Measurements from ENCODE around the gene MLIP. TPM values are rescaled to one million over a fixed set of nuclear protein-coding genes. Genes with fewer than 3 reads are reported as not detected.

The MLIP gene
- total and polyA plus RNA-seq, 2 of the 8 experiments (the other 6 are each of a cell fraction or from before 2014, with no cell fraction given), result not detected

DNA sequence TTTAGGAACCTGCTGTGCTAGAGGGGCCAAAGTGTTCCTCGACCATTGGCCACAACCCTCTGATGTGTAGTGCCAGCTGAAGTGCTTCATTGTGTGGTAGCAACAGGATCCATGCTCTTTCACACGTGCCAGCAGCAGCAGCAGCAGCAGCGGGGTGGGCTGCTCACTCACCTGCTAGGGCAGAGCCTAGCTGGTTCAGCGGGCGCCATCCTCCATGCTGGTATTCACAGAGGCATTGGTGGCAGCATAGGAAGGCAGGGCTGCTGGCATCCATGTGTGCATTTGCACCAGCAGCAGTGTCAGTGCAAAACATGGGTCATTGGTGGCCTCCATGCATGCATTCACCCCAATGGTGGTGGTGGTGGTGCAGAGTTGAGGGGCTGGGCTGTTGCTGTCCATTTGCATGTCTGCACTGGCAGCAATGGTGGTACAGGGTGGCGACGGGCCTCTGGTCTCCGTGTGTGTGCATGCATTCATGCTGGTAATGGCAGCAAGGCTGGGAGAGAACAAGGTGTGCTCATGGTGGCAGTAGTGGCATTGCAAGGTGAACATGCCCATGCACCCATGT lies 183.8 kb downstream of the MLIP start:
- Histone ChIP-seq H4K91ac (replicated peaks; ENCODE audit: insufficient read length, low read length) (no peak overlapping the region), H4K5ac (ENCODE audit: insufficient read length, low read depth, low read length) (no peak overlapping the region)
- POLR2A ChIA-PET (ENCODE audit: partially characterized antibody), result interaction anchor here (0.8 kb wide), 1 partner anchor 255 kb away, joined by 3 read pairs; no protein-coding TSS in a partner anchor

More for the DNA sequence above, 183.8 kb downstream of the MLIP start:
- H3K4me1 ChIP-seq (replicated peaks in 1 of 4; ENCODE audit: control insufficient read depth in 3 of 4, insufficient read depth in 4 of 4, low read length in 3 of 4), result no peaks in the 10 kb centered on the region
- no peaks in the 10 kb centered on the region for H3K27me3 ChIP-seq (replicated peaks in 1 of 4; ENCODE audit: control insufficient read depth in 3 of 4, extremely low read depth in 1 of 4, insufficient read depth in 3 of 4, low read length in 3 of 4)
- WGBS, 2 experiments (ENCODE audit: extremely low coverage in 1 of 2, insufficient coverage in 1 of 2, insufficient read length in 1 of 2, insufficient replicate concordance in 2 of 2, low coverage in 1 of 2, low lambda C conversion rate in 2 of 2, missing lambda C conversion rate in 1 of 2), result 96% methylated on average over 8 of the region's 8 CpGs; no CpG with 5 or more reads in 1 of the 2 experiments
- H2AK5ac ChIP-seq (ENCODE audit: low read depth, low read length), result no peak overlapping the region
- H3K4me2 ChIP-seq (ENCODE audit: insufficient read depth in 1 of 2, low read depth in 2 of 2, low read length in 2 of 2), result no peak overlapping the region
- no peaks in the 10 kb centered on the region for H3K79me1 ChIP-seq (ENCODE audit: low read depth, low read length)
- TF ChIP-seq CEBPB (IDR thresholded peaks at IDR 0.05; ENCODE audit: low read depth, low read length) (no peak), YY1 (IDR thresholded peaks at IDR 0.05; ENCODE audit: low read depth, low read length) (no peak), CBX8 (IDR thresholded peaks at IDR 0.05; ENCODE audit: borderline replicate concordance, low read depth, low read length) (no peak), CHD2 (IDR thresholded peaks at IDR 0.05; ENCODE audit: low read length) (no peak), GABPA (IDR thresholded peaks at IDR 0.05; ENCODE audit: borderline replicate concordance, insufficient read depth, low read length) (no peak), NANOG (IDR thresholded peaks at IDR 0.05; ENCODE audit: insufficient read depth, low read depth, low read length, poor library complexity, severe bottlenecking) (no peak), GTF2F1 (IDR thresholded peaks at IDR 0.05; ENCODE audit: borderline replicate concordance, low read depth, low read length) (no peak), SAP30 (IDR thresholded peaks at IDR 0.05; ENCODE audit: insufficient read depth, insufficient replicate concordance, low read length) (no peak)
- no peaks in the 10 kb centered on the region for H3K9me3 ChIP-seq (ENCODE audit: insufficient read depth in 2 of 2, low read depth in 1 of 2, low read length in 1 of 2)
- H2BK5ac ChIP-seq (ENCODE audit: low read depth, low read length), result no peak overlapping the region
- H3K9ac ChIP-seq (replicated peaks in 1 of 4; ENCODE audit: extremely low read depth in 1 of 4, low read depth in 3 of 4, low read length in 3 of 4), result no peak overlapping the region
- no peak overlapping the region for H3K27ac ChIP-seq (ENCODE audit: low read depth, low read length)
- CTCF ChIA-PET (ENCODE audit: partially characterized antibody), result interaction anchor here (1.2 kb wide), 1 partner anchor 26 kb away, joined by 3 read pairs; no protein-coding TSS in a partner anchor
- H4K20me1 ChIP-seq (replicated peaks in 1 of 2; ENCODE audit: control insufficient read depth in 1 of 2, insufficient read depth in 2 of 2, low read length in 2 of 2), result no peaks in the 10 kb centered on the region
- no peaks in the 10 kb centered on the region for H3K79me2 ChIP-seq (ENCODE audit: control insufficient read depth in 1 of 2, insufficient read depth in 2 of 2, low read length in 2 of 2)
- H3K36me3 ChIP-seq (ENCODE audit: control insufficient read depth in 2 of 4, insufficient read depth in 4 of 4, low read length in 3 of 4), result no peaks in the 10 kb centered on the region
- H2BK12ac ChIP-seq (ENCODE audit: low read depth, low read length), result no peak overlapping the region
- FAIRE-seq (no peak), DNase-seq (ENCODE audit: low read depth in 1 of 2, low spot score in 2 of 2) (no peak)
- H3K56ac ChIP-seq (replicated peaks; ENCODE audit: insufficient read length, low read depth, low read length), result no peak overlapping the region
- H2BK20ac ChIP-seq (ENCODE audit: low read length), result no peak overlapping the region
- no peak overlapping the region for H4K8ac ChIP-seq (ENCODE audit: extremely low read depth, insufficient read depth, low read length)
- no peak overlapping the region for H2BK120ac ChIP-seq (replicated peaks; ENCODE audit: low read depth, low read length)
- no peak overlapping the region for H3K23ac ChIP-seq (ENCODE audit: insufficient read length)
- no peak overlapping the region for H3K4me3 ChIP-seq (ENCODE audit: extremely low read depth in 1 of 4, insufficient read depth in 2 of 4, low read depth in 3 of 4, low read length in 4 of 4)
- no peak overlapping the region for H3K4ac ChIP-seq (replicated peaks; ENCODE audit: insufficient read length, low read depth, low read length)
- H3K14ac ChIP-seq (ENCODE audit: insufficient read length), result no peak overlapping the region
- H3K23me2 ChIP-seq (ENCODE audit: low read depth, low read length), result no peaks in the 10 kb centered on the region
- H2AFZ ChIP-seq (ENCODE audit: low read length), result no peak overlapping the region
- no peak overlapping the region for H2BK15ac ChIP-seq (ENCODE audit: low read length)
- H3K18ac ChIP-seq (ENCODE audit: extremely low read depth, low read length), result no peak overlapping the region
